GM12872 (cell line): Measurements from ENCODE around the gene GPR31.

ENCODE experiments used
- TF ChIP-seq, protein P1 (sequence below): IDR thresholded peaks from 3 replicates; pipeline ENCODE4 v1.5.1; 2011; ENCODE audit warnings: low read depth, mild to moderate bottlenecking, low read length, moderate library complexity; ENCODE audit not compliant: insufficient read depth

The GPR31 gene

GRCh38 chr6:167142433-167142761, 15.4 kb downstream of the GPR31 start:
- TF ChIP-seq, protein P1, sequence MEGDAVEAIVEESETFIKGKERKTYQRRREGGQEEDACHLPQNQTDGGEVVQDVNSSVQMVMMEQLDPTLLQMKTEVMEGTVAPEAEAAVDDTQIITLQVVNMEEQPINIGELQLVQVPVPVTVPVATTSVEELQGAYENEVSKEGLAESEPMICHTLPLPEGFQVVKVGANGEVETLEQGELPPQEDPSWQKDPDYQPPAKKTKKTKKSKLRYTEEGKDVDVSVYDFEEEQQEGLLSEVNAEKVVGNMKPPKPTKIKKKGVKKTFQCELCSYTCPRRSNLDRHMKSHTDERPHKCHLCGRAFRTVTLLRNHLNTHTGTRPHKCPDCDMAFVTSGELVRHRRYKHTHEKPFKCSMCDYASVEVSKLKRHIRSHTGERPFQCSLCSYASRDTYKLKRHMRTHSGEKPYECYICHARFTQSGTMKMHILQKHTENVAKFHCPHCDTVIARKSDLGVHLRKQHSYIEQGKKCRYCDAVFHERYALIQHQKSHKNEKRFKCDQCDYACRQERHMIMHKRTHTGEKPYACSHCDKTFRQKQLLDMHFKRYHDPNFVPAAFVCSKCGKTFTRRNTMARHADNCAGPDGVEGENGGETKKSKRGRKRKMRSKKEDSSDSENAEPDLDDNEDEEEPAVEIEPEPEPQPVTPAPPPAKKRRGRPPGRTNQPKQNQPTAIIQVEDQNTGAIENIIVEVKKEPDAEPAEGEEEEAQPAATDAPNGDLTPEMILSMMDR, result no peak

- TF ChIP-seq, protein P1, result peak; percentile 96
Measured at GRCh38 chr6:167141667-167142432, 15.9 kb downstream of the GPR31 start.

- TF ChIP-seq, protein P1, result peak; percentile 20; the same call in 1 of the 3 replicates
Measured at GRCh38 chr6:167140589-167141474, 16.9 kb downstream of the GPR31 start.

DNA sequence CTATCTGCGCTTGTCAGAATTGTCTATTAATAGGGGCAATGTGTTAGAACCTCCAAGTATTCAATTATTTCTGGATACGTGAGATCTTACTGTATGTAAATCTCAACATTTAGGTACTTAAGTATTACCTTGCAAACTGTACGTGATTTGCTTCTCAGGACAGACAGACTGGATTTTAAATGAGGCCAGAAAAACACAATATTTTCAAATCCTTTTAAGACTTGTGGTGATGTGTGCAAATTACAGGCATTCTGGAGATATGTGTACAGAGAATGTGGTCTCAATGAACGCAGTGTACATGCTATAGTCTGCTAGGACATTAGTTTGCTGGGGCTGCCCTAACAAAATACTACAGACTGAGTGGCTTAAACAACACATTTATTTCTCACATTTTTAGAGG, 18.0 kb downstream of the GPR31 start:
- TF ChIP-seq, protein P1, result 0 out of 3 replicates have a peak, but pooled peaks have one; percentile 17

- TF ChIP-seq, protein P1, result no peak
Measured at GRCh38 chr6:167137881-167138280, 19.9 kb downstream of the GPR31 start.

DNA sequence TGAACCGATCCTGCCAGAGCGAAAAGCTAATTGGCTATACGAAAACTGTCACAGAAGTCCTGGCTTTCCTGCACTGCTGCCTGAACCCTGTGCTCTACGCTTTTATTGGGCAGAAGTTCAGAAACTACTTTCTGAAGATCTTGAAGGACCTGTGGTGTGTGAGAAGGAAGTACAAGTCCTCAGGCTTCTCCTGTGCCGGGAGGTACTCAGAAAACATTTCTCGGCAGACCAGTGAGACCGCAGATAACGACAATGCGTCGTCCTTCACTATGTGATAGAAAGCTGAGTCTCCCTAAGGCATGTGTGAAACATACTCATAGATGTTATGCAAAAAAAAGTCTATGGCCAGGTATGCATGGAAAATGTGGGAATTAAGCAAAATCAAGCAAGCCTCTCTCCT, 20.7 kb downstream of the GPR31 start:
- TF ChIP-seq, protein P1, result no peak

- TF ChIP-seq, protein P1, result no peak
Measured at GRCh38 chr6:167136376-167136775, 21.4 kb downstream of the GPR31 start.
